Lower leg skin (tissue), 4 donors: Measurements from ENCODE around the gene FGF9. TPM values are rescaled to one million over a fixed set of nuclear protein-coding genes. Genes with fewer than 3 reads are reported as not detected.

Experiments used
- DNase-seq, 2 donors: peaks; one replicate each; pipeline ENCODE4 v3.0.0-alpha.2; 2019; ENCODE audit warnings: low spot score in 2 of 2
- H3K4me3 ChIP-seq: fragments of 200-600 bp; sonication (generic); 2 replicates; pipeline ENCODE4 v1.5.1; 2017; ENCODE audit warnings: mild to moderate bottlenecking, low read depth; ENCODE audit not compliant: poor library complexity, severe bottlenecking
- POLR2A ChIP-seq, 2 donors: fragments of 450-650 bp; IDR thresholded peaks; one replicate each; pipeline ENCODE4 v1.6.1; 2016 to 2017; ENCODE audit warnings: antibody characterized with exemption in 2 of 2, mild to moderate bottlenecking in 1 of 2, moderate library complexity in 1 of 2
- WGBS, 2 donors: methylation state at CpG; one replicate each; pipeline ENCODE4 v1.1.5; 2018; 5-methylcytosine and 5-hydroxymethylcytosine counted together
- intact Hi-C: fragments of 100-400 bp; cut with DNase I; formaldehyde crosslinking; loops from one replicate; pipeline ENCODE4 v1.15.0; 2023; ENCODE audit warnings: low total_unique reads
- total RNA-seq, 4 donors: library from RNA; depleted of rRNA; stranded (reverse); fragments of >200 nt; gene quantifications; one replicate each; pipeline ENCODE4 v1.1.0, GENCODE V29; 2016
- TF ChIP-seq, protein P1 (sequence below), 3 donors: fragments of 450-650 bp; IDR thresholded peaks; one replicate each; pipeline ENCODE4 v1.5.1; 2016; ENCODE audit warnings: antibody characterized with exemption in 3 of 3, mild to moderate bottlenecking in 3 of 3, moderate library complexity in 2 of 3

FGF9 gene
- total RNA-seq, 4 donors from 2014 or later, result 0.13 to 0.25 (median 0.15) TPM; not detected in 1

DNA sequence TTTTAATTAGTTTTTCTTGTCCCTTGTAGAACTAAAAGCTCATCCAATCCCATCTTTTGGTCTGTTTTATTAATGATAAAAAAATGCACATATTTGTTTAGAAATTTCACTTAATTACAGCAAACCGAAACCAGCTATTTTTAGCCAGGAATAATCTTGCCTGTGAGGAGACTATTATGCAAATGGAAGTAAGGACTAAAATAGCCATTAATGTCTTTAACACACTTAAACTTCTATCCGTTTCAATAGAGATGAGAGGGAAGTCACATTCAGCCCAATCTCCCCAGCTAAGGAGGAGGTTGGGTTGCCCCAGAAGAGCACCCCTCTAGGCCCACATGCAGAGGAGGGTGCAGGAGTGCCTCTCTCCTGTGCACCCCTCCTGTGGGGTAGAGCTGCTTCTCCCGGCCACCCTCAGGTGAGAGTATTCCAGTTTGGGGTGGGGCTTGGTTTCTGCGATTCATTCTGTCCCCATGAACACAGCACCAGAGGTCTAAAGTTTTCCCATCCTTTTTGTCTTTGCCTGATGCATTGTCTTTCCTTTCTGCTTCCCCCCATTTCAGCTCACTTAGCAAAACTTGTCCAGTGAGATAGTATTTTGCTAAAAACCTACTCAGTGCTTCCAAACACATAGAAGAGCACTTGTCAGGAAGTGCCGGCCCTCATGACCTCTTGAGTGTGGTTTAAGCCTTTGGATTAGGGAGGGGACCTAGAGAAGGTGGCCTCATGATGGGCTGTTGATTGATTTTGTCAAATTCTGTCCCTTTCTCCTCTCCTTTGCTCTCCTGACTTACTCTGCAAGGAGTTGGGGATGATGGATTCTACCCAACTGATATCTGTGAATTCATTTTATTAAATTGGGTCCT lies 28.2 kb downstream of the FGF9 start:
- H3K4me3 ChIP-seq, result no peak overlapping the region
- no peak for DNase-seq
- no peak for TF ChIP-seq POLR2A (IDR thresholded peaks at IDR 0.05)
- TF ChIP-seq, protein P1, sequence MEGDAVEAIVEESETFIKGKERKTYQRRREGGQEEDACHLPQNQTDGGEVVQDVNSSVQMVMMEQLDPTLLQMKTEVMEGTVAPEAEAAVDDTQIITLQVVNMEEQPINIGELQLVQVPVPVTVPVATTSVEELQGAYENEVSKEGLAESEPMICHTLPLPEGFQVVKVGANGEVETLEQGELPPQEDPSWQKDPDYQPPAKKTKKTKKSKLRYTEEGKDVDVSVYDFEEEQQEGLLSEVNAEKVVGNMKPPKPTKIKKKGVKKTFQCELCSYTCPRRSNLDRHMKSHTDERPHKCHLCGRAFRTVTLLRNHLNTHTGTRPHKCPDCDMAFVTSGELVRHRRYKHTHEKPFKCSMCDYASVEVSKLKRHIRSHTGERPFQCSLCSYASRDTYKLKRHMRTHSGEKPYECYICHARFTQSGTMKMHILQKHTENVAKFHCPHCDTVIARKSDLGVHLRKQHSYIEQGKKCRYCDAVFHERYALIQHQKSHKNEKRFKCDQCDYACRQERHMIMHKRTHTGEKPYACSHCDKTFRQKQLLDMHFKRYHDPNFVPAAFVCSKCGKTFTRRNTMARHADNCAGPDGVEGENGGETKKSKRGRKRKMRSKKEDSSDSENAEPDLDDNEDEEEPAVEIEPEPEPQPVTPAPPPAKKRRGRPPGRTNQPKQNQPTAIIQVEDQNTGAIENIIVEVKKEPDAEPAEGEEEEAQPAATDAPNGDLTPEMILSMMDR (IDR thresholded peaks at IDR 0.05), result no peak
- 75 to 76% methylated on average over 5 of the region's 5 CpGs for WGBS, 2 donors
- intact Hi-C loops, result no loop called here

DNA sequence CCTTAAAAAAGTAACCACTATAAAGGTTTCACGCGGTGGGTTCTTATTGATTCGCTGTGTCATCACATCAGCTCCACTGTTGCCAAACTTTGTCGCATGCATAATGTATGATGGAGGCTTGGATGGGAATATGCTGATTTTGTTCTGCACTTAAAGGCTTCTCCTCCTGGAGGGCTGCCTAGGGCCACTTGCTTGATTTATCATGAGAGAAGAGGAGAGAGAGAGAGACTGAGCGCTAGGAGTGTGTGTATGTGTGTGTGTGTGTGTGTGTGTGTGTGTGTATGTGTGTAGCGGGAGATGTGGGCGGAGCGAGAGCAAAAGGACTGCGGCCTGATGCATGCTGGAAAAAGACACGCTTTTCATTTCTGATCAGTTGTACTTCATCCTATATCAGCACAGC lies 30.6 kb downstream of the FGF9 start:
- intact Hi-C loops, result no loop called here
- 92% methylated on average over 10 of the region's 10 CpGs for WGBS, 2 donors
- TF ChIP-seq, protein P1 (IDR thresholded peaks at IDR 0.05), result no peak
- TF ChIP-seq POLR2A (IDR thresholded peaks at IDR 0.05), result no peak

DNA sequence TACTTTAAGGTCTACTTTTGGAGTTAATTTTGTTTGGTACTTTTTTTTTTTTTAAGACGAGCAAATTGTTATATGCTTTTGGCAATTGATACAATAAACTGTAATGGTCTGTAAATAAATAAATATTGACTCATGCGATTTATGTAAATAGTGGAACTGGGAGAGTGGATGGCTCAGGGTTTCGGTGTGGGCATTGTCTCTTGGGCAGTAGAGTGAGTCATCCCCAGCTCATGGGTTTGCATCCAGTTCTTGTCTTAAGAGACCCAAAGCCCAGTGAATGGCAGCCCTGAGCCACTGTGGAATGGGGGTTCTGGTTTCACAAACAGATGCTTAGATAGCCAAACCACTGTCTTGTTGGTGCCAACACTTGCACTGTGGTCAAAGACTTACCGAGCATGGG lies 33.0 kb downstream of the FGF9 start:
- intact Hi-C loops, result no loop called here
- H3K4me3 ChIP-seq, result no peak overlapping the region
- TF ChIP-seq, protein P1 (IDR thresholded peaks at IDR 0.05), result no peak
- TF ChIP-seq POLR2A (IDR thresholded peaks at IDR 0.05), result no peak
- WGBS, 2 donors, result 81 to 84% methylated on average over 4 of the region's 4 CpGs
- DNase-seq, result no peak

More for the DNA sequence above, 30.6 kb downstream of the FGF9 start:
- H3K4me3 ChIP-seq, result no peak overlapping the region
- no peak for DNase-seq

DNA sequence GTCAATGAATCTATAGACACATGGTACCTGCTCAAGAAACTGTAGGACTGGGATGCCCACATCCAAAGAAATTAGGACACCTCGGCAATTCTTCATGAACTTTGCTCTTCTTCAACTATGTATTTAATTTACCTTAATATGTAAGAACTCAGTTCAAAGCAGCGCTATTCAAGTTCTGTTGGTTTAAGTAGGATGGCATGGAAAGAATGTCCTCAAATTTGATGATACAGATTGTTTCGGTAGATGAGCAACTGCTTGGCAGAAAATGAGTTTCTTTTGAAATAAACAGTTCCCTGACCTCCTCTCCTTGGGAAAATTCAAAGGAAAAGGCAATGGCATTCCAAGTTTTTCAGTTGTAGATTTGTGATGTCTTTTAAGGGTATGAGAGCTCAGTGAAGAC lies 36.7 kb downstream of the FGF9 start:
- 79 to 84% methylated on average over 3 of the region's 3 CpGs for WGBS, 2 donors
- intact Hi-C loops, result no loop called here
- TF ChIP-seq, protein P1 (IDR thresholded peaks at IDR 0.05), result no peak
- TF ChIP-seq POLR2A (IDR thresholded peaks at IDR 0.05), result no peak
- no peak for DNase-seq
- no peak overlapping the region for H3K4me3 ChIP-seq

DNA sequence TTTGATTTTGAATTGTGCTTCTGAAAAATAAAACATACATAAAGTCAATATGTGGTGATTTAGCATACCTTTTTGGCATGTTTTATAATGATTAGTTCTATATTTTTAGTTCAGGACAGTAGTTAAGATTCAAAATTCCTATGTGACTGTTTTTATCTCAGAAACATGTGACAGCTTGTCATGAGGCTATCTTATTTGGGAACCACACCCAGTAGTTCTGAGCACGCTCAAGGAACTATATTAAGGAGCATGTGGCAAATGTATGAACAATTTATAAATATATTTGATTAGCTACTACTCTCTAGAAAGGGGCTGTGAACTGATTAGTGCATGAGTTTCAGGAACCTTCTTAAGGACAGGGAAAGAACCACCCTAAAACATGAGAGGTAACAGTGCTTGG lies 38.8 kb downstream of the FGF9 start:
- TF ChIP-seq, protein P1 (IDR thresholded peaks at IDR 0.05), result no peak
- TF ChIP-seq POLR2A (IDR thresholded peaks at IDR 0.05), result no peak
- intact Hi-C loops, result no loop called here
- no peak overlapping the region for H3K4me3 ChIP-seq
- 33 to 45% methylated on average over 1 of the region's 1 CpG for WGBS, 2 donors
- no peak for DNase-seq
